Daoy (cell line): Measurements from ENCODE around the gene PSD2. TPM values are rescaled to one million over a fixed set of nuclear protein-coding genes. Genes with fewer than 3 reads are reported as not detected.
"Not testable (repeated sequence)": the region's sequence is repeated elsewhere in the genome, so short reads cannot be mapped to it uniquely, and the experiment has no call there.

Experiments
- DNase-seq: peaks from one replicate; pipeline ENCODE4 v3.0.0-alpha.2; 2015; ENCODE audit warnings: low read depth
- total RNA-seq: library from RNA; depleted of rRNA; stranded (reverse); fragments of >200 nt; shearing (Covaris generic); gene quantifications from 2 replicates; pipeline ENCODE4 v1.2.3, GENCODE V29; 2014

PSD2 gene
- total RNA-seq, 1 experiment from 2014 or later = 0.40 TPM

GRCh38 chr5:139789116-139789844, 6.3 kb upstream of the PSD2 start:
- DNase-seq = no peak

GRCh38 chr5:139789845-139790189, 5.8 kb upstream of the PSD2 start:
- DNase-seq = no peak

GRCh38 chr5:139792218-139792617, 3.4 kb upstream of the PSD2 start:
- no peak for DNase-seq

- not testable (repeated sequence) for DNase-seq
These were observed 3.0 kb upstream of the PSD2 start for GRCh38 chr5:139792655-139793054.

GRCh38 chr5:139794067-139794846, 1.4 kb upstream of the PSD2 start:
- no peak for DNase-seq

- DNase-seq = no peak
These were observed 626 bp downstream of the PSD2 start for GRCh38 chr5:139796061-139796806.

GRCh38 chr5:139797335-139797734, 1.7 kb downstream of the PSD2 start:
- DNase-seq = no peak

- DNase-seq = no peak
These were observed 2.4 kb downstream of the PSD2 start for GRCh38 chr5:139797856-139798510.

GRCh38 chr5:139798883-139799282, 3.3 kb downstream of the PSD2 start:
- no peak for DNase-seq

GRCh38 chr5:139799359-139799758, 3.8 kb downstream of the PSD2 start:
- no peak for DNase-seq

- no peak for DNase-seq
These were observed 8.4 kb downstream of the PSD2 start for GRCh38 chr5:139803978-139804377.

- no peak for DNase-seq
These were observed 9.3 kb downstream of the PSD2 start for GRCh38 chr5:139804800-139805397.

- no peak for DNase-seq
These were observed 9.9 kb downstream of the PSD2 start for GRCh38 chr5:139805545-139805944.

- no peak for DNase-seq
These were observed 10.5 kb downstream of the PSD2 start for GRCh38 chr5:139806111-139806510.

- no peak for DNase-seq
These were observed 11.4 kb downstream of the PSD2 start for GRCh38 chr5:139806726-139807646.

- no peak for DNase-seq
These were observed 12.0 kb downstream of the PSD2 start for GRCh38 chr5:139807647-139808030.

- peak; percentile 59 for DNase-seq
These were observed 13.1 kb downstream of the PSD2 start for GRCh38 chr5:139808481-139809330.

- DNase-seq = no peak
These were observed 13.8 kb downstream of the PSD2 start for GRCh38 chr5:139809331-139809810.
